HG02870 (cell line): ENCODE data around the gene RGS19.

Experiments
- ATAC-seq: cut with Tn5 transposase; IDR thresholded peaks from one replicate; pipeline ENCODE4 v1.9.1; 2021; ENCODE audit warnings: mild to moderate bottlenecking, moderate library complexity; ENCODE audit not compliant: unreplicated experiment

The RGS19 gene

GRCh38 chr20:64050261-64051032 is 28.9 kb downstream of the RGS19 start:
- ATAC-seq, result no peak

DNA sequence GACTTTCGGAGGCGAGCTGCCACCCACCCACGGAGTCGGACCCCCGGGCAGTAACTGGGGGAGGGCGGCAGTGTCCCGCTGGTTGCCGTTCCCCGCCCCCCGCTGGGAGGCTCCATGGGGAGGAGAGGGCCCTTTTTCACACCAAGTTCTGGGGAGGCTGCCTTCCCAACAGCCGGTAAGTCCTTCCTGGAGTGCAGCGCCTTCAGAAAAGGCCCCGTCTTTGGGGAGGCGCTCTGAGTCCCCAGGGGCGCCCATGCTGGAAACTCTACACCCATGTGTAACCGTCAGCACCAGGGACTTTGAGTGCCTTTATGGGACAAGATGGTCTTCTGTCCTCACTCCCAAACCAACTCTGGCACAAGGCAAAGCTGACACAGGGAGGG is 29.4 kb downstream of the RGS19 start:
- ATAC-seq, result no peak

- ATAC-seq, result no peak
Measured at GRCh38 chr20:64049060-64049877, 30.0 kb downstream of the RGS19 start, which contains the start of gene SOX18. SOX18 (minus strand) TSS chr20:64049639; CDS start chr20:64049516, 123 bp downstream.

DNA sequence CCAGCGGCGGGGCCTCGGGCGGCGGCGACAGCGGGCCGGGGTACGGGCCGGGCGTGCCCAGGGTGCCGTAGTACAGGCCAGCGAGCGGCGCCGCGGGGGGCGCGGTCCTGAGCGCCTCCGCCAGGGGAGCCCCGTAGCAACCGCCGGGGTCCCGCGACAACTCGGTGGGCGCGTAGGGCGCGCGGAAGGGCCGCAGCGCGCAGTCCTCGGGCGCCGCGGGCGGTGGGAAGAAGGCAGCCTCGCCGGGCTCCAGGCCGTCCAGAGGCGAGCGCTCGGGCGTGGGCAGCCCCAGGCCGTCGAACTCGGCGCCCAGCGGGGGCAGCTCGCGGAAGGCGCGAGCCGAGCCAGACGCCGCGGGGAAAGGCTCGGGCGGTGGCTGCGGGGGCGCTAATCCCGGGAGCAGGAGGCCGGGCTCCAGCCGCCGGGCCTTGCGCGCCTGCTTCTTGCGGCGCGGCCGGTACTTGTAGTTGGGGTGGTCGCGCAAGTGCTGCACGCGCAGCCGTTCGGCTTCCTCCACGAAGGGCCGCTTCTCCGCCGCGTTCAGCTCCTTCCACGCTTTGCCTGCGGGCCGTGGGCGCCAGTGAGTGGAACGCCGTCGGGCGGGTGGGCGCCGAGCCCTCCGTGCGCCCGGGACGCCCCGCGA is 30.8 kb downstream of the RGS19 start:
- ATAC-seq, result no peak

- ATAC-seq, result no peak
Measured at GRCh38 chr20:64047968-64048401, 31.3 kb downstream of the RGS19 start.

- ATAC-seq, result no peak
Measured at GRCh38 chr20:64047046-64047389, 32.3 kb downstream of the RGS19 start.

GRCh38 chr20:64045346-64046011 is 33.8 kb downstream of the RGS19 start:
- ATAC-seq, result no peak

DNA sequence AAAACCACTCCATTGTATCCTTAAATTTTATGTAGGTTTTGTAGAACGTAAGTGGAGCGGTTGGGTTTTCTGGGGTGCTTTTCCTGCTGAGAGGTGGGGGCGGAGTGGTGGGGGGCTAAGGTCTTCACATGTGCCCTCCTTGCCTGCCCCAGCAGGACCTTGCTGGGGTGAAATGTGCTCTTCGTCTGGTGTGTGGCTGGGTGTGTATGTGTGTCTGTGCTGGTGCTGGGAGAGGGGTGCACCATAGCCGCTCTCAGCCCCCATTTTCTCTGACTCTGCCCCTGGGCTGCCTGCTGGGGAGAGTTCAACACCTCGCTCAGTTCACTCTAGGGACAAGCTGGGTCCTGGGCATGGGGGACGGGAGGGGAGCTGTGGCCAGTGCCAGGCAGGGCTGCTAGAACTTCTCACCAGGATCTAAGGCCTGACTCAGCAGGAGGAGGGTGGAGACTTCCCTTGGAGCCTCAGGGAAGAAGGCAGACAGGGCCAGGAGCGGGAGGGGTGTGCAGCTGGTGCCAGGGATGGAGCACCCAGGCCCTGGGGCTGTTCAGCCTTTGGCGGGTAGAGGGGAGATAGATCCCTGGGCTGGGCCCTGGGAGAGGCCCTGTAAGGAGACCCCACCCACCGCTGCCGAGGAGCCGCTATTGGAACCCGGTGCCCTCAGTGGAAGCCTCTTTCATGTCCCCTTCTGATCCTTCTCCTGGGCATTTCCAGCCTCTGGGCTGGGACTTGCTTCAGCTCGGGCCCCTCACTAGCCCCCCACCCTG is 34.7 kb downstream of the RGS19 start:
- no peak for ATAC-seq

GRCh38 chr20:64043768-64044167 is 35.5 kb downstream of the RGS19 start:
- ATAC-seq, result no peak

DNA sequence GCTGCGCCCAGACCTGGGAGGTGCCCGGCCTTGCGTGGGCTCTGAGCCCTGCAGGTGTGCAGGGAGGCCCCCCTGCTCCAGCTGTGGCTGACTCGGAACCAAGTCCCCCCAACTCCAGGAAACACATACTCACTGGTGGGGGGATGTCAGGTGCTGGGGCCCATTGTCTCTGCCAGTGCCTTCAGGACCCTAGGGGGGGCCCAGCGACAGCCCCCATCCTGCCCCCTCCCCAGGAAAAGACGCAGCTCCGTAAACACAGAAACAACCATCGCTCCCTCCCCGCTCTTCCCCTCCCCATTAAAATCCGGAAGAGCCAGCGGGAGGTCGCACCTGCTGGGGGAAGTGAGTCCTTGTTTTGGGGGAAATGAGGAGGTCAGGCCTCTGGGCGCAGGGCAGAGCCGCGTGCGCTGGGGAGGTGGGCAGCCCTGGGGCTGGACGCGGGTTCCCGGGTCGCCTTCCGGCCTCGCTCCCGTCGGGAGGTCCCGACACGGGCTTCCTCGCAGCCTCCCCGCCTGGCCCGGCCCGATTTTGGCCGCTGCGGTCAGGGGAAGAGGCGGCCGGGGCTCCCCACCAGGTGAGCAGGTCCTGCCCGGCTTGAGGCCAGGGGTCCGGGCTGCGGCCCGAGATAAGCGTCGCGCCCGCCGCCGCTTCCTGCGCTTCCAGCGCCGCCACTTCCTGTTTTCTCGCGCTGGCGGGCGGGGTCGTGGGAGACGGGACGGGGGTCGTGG is 37.1 kb downstream of the RGS19 start:
- ATAC-seq, result no peak

DNA sequence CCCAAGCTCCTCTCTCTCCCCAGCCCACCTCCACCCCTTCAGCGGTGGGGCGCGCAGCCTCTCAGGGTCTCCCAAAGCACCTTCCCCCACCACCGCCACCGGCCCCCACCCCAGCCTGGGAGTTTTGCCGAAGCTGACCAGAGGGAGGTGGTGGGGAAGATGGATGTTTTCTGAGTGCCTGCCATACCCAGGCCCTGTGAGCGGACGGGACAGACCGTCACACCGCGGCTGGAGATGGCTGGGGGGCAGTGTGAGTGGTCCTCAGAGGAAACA is 37.6 kb downstream of the RGS19 start:
- no peak for ATAC-seq

- ATAC-seq, result no peak
Measured at GRCh38 chr20:64041040-64041780, 38.1 kb downstream of the RGS19 start.

DNA sequence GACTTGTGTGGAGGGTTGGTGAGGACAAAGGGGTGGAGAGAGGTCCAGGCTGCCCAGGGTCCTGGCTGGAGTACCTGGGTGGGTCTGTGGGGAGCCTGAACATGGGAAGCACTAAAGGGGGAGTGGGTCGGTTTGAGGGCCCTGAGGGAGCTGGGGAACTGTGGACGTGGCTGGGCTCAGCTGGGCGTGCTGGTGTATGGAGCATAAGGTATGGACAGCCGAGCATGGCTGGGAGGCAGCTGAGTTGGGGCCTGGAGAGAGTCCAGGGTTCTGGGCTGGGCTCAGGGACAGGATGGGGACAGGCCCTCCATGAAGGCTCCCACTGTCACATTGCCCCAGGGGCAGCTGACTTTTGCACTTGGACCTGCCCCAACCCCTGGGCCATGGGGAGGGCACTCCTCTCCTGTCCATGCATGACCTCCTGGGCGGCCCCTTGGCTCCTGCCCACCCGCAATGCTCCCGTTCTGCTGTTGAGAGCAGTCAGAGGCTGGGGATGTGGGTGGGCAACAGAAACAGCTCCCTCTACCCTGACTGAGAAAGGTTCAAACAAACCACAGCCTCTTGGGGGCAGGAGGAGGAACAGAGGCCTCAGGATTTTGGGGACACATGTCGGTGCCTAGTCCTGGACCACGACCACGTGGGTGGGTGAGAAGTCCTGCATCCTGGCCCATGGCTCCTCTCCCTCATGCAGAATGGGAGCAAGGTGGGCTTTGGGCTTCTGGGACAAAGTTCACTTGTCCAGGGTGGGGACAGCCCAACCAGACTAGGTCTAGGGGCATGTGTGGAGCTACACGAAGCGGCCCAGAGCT is 38.9 kb downstream of the RGS19 start:
- no peak for ATAC-seq

- no peak for ATAC-seq
Measured at GRCh38 chr20:64039293-64040160, 39.8 kb downstream of the RGS19 start.

- ATAC-seq, result no peak
Measured at GRCh38 chr20:64038565-64039292, 40.6 kb downstream of the RGS19 start.

GRCh38 chr20:64038224-64038564 is 41.1 kb downstream of the RGS19 start:
- ATAC-seq, result no peak
